Measurements from ENCODE around the gene FAM168A. TPM values are rescaled to one million over a fixed set of nuclear protein-coding genes. Genes with fewer than 3 reads are reported as not detected.

FAM168A gene
- total RNA-seq, 1 experiment from 2014 or later: 21.1 TPM

GRCh38 chr11:73379189-73379880, 218.6 kb downstream of the FAM168A start:
- H3K4ac ChIP-seq (ENCODE audit: low read depth, low read length): no peak overlapping the region
- no peak overlapping the region for H2AK5ac ChIP-seq (ENCODE audit: insufficient read length, low read length)
- H3K4me2 ChIP-seq (ENCODE audit: insufficient read depth, insufficient read length, low read length): no peak overlapping the region
- H2BK15ac ChIP-seq (ENCODE audit: low read depth, low read length): no peak overlapping the region
- H3K9ac ChIP-seq (ENCODE audit: extremely low read depth, insufficient read length, low read length): no peak overlapping the region
- no peak for DNase-seq
- no peak overlapping the region for H2BK5ac ChIP-seq (ENCODE audit: insufficient read length, low read length)
- no peaks in the 10 kb centered on the region for H3K9me3 ChIP-seq (ENCODE audit: control insufficient read depth, low read depth, low read length)
- H3K18ac ChIP-seq (ENCODE audit: insufficient read length, low read depth, low read length): no peak overlapping the region
- H2BK20ac ChIP-seq (ENCODE audit: low read depth, low read length, poor library complexity, severe bottlenecking): no peak overlapping the region
- peaks cover 19% of the 10 kb centered on the region for H3K27me3 Mint-ChIP-seq (ENCODE audit: low read depth)
- no peaks in the 10 kb centered on the region for H3K79me1 ChIP-seq (ENCODE audit: insufficient read depth, low read depth, low read length, poor library complexity, severe bottlenecking)
- H3K4me1 ChIP-seq (ENCODE audit: insufficient read depth, low read length): peaks cover 3% of the 10 kb centered on the region; the same call in 1 of the 2 replicates
- no peaks in the 10 kb centered on the region; the same call in 1 of the 2 replicates for H3K27me3 ChIP-seq (ENCODE audit: insufficient read depth, low read length)
- H2AFZ ChIP-seq (ENCODE audit: low read length): no peak overlapping the region
- no peaks in the 10 kb centered on the region; a peak in 1 of 7 replicates for H3K36me3 Mint-ChIP-seq (ENCODE audit: insufficient read depth in 1 of 3, low read depth in 3 of 3)
- TF ChIP-seq CTCF (conservative IDR thresholded peaks at IDR 0.05): no peak
- WGBS (ENCODE audit: extremely low coverage, insufficient read length, low lambda C conversion rate): no CpG with 5 or more reads among the region's 10 CpGs
- no peak overlapping the region for H4K8ac ChIP-seq (replicated peaks; ENCODE audit: insufficient read length, low read depth, low read length)
- no peak overlapping the region for H2BK12ac ChIP-seq (ENCODE audit: insufficient read length, low read depth, low read length)
- no peak overlapping the region for H3K4me3 Mint-ChIP-seq
- no peak overlapping the region for H4K91ac ChIP-seq (ENCODE audit: insufficient read length, low read depth, low read length)
- no peak overlapping the region for H2BK120ac ChIP-seq (ENCODE audit: low read depth, low read length, poor library complexity, severe bottlenecking)
- no peak overlapping the region for H3K14ac ChIP-seq (ENCODE audit: insufficient read depth, low read length)
- no peak overlapping the region for H3K27ac ChIP-seq (ENCODE audit: insufficient read length, low read depth, low read length)
- H3K23me2 ChIP-seq (ENCODE audit: insufficient read length, low read depth, low read length, poor library complexity, severe bottlenecking): peaks cover 6% of the 10 kb centered on the region
- no peak overlapping the region for H4K5ac ChIP-seq (ENCODE audit: insufficient read length, low read depth, low read length)
- no peak overlapping the region; a peak in 2 of 7 replicates for H3K27ac Mint-ChIP-seq
- H4K20me1 ChIP-seq (ENCODE audit: control insufficient read depth, insufficient read depth, insufficient read length): no peaks in the 10 kb centered on the region
- no peak overlapping the region for H3T11ph ChIP-seq (ENCODE audit: low read length)
- no peaks in the 10 kb centered on the region for H3K9me3 Mint-ChIP-seq
- H3K4me1 Mint-ChIP-seq: peaks cover 29 to 31% of the 10 kb centered on the region in 2 experiments
- H3K56ac ChIP-seq (ENCODE audit: insufficient read length, low read depth, low read length): no peak overlapping the region
- H3K79me2 ChIP-seq (ENCODE audit: insufficient read depth, low read length): no peaks in the 10 kb centered on the region; the same call in 1 of the 2 replicates
- H3K23ac ChIP-seq (ENCODE audit: insufficient read length, low read depth, low read length): no peak overlapping the region
